ENCODE measurements around the gene RPS3. TPM values are rescaled to one million over a fixed set of nuclear protein-coding genes. Genes with fewer than 3 reads are reported as not detected.

Gene RPS3
- polyA plus RNA-seq, 1 experiment: 3,005 TPM

DNA sequence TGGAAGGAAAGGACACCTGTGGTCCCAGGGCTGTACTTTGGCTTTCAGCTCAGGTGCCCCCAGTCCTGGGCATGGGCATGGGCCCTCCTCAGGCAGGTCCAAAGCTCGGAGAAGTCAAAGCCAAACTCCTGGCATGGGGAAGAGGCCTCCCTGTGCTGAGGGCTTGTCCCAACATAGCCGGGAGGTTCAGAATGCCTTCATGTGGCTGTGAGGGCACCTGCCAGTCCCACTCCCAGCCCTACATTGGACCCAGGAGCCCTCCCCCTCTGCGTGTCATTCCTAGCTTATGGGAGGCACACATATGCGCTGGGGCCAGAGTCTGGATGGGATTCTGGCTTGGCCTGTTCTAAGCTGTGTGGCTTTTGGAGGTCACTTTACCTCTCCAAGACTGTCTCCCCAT, 34.7 kb downstream of the RPS3 start:
- ChIA-PET POLR2A (no interaction called here), CTCF (interaction anchor here (0.8 to 4.8 kb wide), 4 partner anchors 12 to 98 kb away, joined by 4 to 27 read pairs (median 12); no protein-coding TSS in a partner anchor)
- no peaks in the 10 kb centered on the region for H3K36me3 ChIP-seq (ENCODE audit: control insufficient read depth, insufficient read depth, low read length)
- peaks cover 26% of the 10 kb centered on the region for H3K27me3 ChIP-seq (ENCODE audit: control insufficient read depth, insufficient read depth, low read length)
- TF ChIP-seq, protein P1, sequence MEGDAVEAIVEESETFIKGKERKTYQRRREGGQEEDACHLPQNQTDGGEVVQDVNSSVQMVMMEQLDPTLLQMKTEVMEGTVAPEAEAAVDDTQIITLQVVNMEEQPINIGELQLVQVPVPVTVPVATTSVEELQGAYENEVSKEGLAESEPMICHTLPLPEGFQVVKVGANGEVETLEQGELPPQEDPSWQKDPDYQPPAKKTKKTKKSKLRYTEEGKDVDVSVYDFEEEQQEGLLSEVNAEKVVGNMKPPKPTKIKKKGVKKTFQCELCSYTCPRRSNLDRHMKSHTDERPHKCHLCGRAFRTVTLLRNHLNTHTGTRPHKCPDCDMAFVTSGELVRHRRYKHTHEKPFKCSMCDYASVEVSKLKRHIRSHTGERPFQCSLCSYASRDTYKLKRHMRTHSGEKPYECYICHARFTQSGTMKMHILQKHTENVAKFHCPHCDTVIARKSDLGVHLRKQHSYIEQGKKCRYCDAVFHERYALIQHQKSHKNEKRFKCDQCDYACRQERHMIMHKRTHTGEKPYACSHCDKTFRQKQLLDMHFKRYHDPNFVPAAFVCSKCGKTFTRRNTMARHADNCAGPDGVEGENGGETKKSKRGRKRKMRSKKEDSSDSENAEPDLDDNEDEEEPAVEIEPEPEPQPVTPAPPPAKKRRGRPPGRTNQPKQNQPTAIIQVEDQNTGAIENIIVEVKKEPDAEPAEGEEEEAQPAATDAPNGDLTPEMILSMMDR (IDR thresholded peaks at IDR 0.05; ENCODE audit: insufficient read depth, low read depth, low read length): no peak
- H3K4me3 ChIP-seq (ENCODE audit: low read depth, low read length): no peak overlapping the region
- no peak for DNase-seq (ENCODE audit: low read depth)

DNA sequence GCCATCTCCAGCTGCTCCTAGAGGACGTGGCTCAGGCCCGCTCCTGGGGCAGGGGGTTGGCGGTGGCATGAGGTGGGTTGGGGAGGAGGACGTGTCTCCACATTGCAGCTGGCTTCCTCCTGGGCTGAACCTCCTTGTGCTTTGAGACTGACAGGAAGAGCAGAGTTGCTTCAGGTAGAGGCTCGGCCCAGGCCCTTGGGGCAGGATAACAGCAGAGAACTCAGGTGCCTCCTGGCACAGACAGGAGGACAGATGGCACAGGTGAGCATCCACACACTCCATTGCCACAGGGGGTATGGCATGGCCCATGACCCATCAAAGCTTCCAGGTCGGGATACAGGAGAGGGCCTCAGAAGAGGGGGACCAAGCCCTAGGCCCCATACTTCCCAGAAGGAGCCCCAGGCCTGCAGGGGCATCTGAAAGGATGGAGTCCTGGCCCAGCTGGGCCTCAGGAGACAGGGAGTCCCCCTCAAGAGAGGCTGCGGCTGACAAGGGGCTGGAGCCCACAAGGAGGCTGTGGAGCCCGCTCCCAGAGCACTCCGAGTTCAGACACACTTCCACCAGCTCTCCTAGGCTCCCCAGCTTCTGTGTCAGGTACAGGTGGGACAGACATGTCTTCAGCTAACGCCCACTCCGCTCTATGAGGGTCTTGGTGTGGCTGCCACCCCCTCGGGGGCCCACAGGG, 35.7 kb downstream of the RPS3 start:
- no peak for DNase-seq (ENCODE audit: low read depth)
- CTCF ChIA-PET: interaction anchor here (4.8 kb wide), 2 partner anchors 11 to 27 kb away, joined by 18 to 27 read pairs; no protein-coding TSS in a partner anchor
- POLR2A ChIA-PET: no interaction called here
- Histone ChIP-seq H3K36me3 (ENCODE audit: control insufficient read depth, insufficient read depth, low read length) (no peaks in the 10 kb centered on the region), H3K4me3 (ENCODE audit: low read depth, low read length) (no peak overlapping the region), H3K27me3 (ENCODE audit: control insufficient read depth, insufficient read depth, low read length) (peaks cover 26% of the 10 kb centered on the region)
- TF ChIP-seq, protein P1 (IDR thresholded peaks at IDR 0.05; ENCODE audit: insufficient read depth, low read depth, low read length): no peak

DNA sequence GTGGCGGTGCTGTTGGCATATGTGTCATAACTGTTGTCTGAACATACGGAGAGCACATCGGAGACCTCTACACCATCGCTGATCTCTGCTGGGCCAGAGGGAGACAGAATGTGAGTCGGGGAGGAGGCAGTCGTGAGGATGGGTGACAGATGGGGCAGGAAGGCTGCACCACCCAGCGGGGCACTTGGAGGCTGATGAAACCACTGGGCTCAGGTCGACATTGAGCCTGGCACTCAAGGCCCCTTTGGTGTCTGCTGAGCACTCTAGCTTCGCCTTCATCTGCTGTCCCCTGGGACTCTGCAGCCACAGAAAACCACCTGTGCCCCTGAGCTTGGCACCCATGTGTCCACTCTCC, 36.2 kb downstream of the RPS3 start:
- CTCF ChIA-PET: interaction anchor here (0.6 to 4.8 kb wide), 5 partner anchors 9 to 96 kb away, joined by 5 to 27 read pairs (median 5); no protein-coding TSS in a partner anchor
- Histone ChIP-seq H3K4me3 (ENCODE audit: low read depth, low read length) (no peak overlapping the region), H3K27me3 (ENCODE audit: control insufficient read depth, insufficient read depth, low read length) (peaks cover 23% of the 10 kb centered on the region), H3K36me3 (ENCODE audit: control insufficient read depth, insufficient read depth, low read length) (no peaks in the 10 kb centered on the region)
- TF ChIP-seq, protein P1 (IDR thresholded peaks at IDR 0.05; ENCODE audit: insufficient read depth, low read depth, low read length): no peak
- POLR2A ChIA-PET: no interaction called here
- DNase-seq (ENCODE audit: low read depth): no peak

DNA sequence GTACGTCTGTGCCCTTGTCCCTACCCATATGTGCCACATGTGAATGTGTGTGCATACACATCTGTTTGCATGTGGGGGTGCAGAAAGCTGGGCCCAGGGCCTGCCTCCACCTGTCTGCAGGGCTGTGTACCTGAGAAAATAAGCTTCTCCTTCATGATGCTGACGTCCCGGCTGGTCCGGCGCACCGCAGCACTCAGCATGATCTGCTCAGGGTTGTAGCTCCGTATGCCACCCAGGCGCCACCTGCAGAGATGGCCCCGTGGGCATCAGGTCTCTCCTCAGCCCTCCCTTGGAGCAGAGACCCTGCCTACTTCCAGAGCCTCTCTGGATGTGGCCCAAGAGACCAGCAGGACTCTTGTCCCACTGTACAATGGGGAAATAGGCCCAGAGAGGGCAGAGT, 37.5 kb downstream of the RPS3 start:
- POLR2A ChIA-PET: interaction anchor here (0.6 kb wide), 1 partner anchor 36 kb away, joined by 21 read pairs; no protein-coding TSS in a partner anchor

DNA sequence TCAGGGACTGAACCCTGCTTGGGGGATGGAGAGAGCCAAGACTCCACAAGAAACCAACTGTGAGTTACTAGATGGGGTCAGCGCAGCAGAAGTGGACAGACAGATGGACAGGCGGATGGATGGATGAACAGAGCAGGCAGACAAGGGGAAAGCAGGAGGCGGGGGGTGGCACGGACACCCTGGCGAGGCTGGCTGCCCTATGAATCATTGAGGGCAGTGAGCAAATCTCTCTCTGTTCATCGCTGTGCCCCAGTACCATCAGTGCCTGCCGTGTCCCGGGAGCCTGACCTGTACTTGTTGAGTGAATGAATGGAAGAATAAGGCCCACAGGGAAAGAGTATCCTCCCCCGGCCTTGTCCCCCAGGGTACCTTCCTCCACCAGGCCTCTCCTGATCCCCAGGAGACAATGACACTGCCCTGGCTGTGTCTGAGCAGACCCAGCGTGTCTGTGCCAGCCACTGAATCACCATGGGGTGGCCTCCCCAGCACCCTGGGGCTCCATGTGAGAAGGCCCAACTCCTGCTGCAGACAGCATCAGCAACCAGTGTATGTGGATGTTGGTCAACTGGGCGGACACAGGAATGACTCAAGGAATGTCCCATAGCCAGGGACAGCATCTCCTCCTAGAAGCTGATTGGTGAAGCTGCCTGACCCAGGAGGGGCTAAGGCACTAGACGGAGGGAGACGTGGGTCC, 38.8 kb downstream of the RPS3 start:
- POLR2A ChIA-PET: no interaction called here
- CTCF ChIA-PET: interaction anchor here (1.9 kb wide), 1 partner anchor 30 kb away, joined by 5 read pairs; no protein-coding TSS in a partner anchor
- Histone ChIP-seq H3K27me3 (ENCODE audit: control insufficient read depth, insufficient read depth, low read length) (peaks cover 2% of the 10 kb centered on the region), H3K36me3 (ENCODE audit: control insufficient read depth, insufficient read depth, low read length) (no peaks in the 10 kb centered on the region), H3K4me3 (ENCODE audit: low read depth, low read length) (no peak overlapping the region)
- TF ChIP-seq, protein P1 (IDR thresholded peaks at IDR 0.05; ENCODE audit: insufficient read depth, low read depth, low read length): no peak
- DNase-seq (ENCODE audit: low read depth): no peak

More for the DNA sequence above, 37.5 kb downstream of the RPS3 start:
- peaks cover 14% of the 10 kb centered on the region for H3K27me3 ChIP-seq (ENCODE audit: control insufficient read depth, insufficient read depth, low read length)
- TF ChIP-seq, protein P1 (IDR thresholded peaks at IDR 0.05; ENCODE audit: insufficient read depth, low read depth, low read length): no peak
- CTCF ChIA-PET: interaction anchor here (0.6 to 1.7 kb wide), 5 partner anchors 8 to 95 kb away, joined by 3 to 9 read pairs (median 5); no protein-coding TSS in a partner anchor
- DNase-seq (ENCODE audit: low read depth): no peak
- H3K36me3 ChIP-seq (ENCODE audit: control insufficient read depth, insufficient read depth, low read length): no peaks in the 10 kb centered on the region
- no peak overlapping the region for H3K4me3 ChIP-seq (ENCODE audit: low read depth, low read length)

Measured in BJ (cell line).